DMS 273 (cell line): ENCODE measurements around the gene ANO2.
A peak's percentile ranks its signal among the peaks of the same experiment; 100 is the strongest.

Source experiments
- DNase-seq: peaks from one replicate; lab custom pipeline; 2025; ENCODE audit not compliant: unreplicated experiment; lab: John Stamatoyannopoulos, UW

Gene ANO2

DNA sequence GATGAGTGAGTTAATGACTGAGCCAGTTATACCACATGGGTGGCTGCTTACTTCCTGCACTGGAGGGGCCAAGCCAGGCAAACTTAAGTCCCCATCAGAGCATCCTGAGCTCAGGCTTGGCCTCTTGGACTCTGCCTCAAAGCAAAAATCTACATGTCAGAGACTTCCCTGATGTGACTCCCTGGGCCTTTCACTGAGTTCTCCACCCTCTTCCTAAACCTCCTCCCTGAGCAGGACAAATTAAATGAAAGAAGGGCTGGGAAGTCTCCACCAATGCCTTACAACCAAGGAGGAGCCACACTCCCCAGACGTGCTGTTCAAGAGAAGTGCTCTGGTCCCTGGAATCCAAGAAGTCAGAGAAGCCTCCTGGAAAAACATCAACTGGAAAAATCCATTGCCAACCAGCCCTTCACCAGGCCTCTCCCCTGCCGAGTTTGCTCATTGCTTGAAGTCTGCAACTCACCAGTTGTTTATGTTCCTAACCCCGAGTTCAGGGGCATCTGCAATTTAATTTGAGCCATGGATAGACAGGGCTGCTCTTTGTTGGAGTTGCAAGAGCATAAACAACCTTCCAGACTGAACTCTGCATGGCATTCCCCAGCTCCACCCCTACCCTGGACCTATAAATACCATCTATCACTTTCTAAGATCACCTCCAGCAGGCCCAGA lies 160.5 kb downstream of the ANO2 start:
- DNase-seq = no peak

DNA sequence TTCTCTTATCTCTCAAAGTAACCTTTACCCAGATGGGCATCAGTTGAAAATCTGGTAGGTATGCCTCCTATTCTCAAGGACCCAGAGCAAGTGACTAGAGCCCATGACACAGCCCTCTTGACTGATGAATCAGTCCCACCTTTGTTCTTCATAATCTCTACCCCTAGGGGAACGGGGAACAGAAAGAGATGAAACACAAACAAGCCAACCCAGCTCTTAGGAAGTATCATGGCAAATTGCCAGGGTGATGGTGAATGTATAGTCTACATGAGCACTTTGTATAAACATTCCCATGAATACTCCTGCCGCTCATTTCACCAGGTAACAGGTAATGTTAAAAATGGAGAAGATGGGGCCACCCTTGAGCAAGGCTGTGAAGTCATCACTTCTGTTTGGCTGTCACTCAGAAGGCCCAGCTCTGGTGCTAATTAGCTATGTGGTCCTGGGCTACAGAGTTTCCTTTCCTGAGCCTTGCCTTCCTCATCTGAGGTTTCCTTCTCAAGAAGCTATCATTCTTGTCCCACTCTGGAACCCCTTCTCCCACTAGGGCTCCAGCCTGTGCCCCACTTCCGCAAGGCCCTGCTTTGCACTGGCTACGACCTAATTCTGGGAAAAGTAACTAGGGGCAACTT lies 161.7 kb downstream of the ANO2 start:
- no peak for DNase-seq

DNA sequence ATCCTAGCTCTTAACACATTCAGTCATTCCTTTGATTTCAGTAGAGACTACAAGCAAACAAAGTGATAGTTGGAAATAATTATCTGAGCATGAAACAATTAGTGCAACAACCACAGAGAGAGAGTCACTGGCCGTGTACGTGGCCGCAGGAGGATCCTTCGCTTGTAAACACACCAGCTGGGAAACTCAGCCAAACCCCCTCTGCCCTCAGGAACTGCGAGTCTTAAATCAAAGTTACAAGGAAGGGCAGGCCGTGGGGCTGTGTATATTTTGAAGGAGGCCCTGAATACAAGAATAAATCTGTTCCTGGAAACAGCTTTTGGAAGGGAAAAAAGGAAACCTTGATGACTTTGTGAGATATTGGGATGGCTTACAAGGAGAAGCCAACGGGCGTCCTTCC lies 164.5 kb downstream of the ANO2 start:
- no peak for DNase-seq

GRCh38 chr12:5779401-5779800 lies 165.7 kb downstream of the ANO2 start:
- no peak for DNase-seq

GRCh38 chr12:5778821-5779220 lies 166.2 kb downstream of the ANO2 start:
- no peak for DNase-seq

GRCh38 chr12:5777451-5777850 lies 167.6 kb downstream of the ANO2 start:
- DNase-seq = no peak

GRCh38 chr12:5776091-5776490 lies 169.0 kb downstream of the ANO2 start:
- no peak for DNase-seq

- DNase-seq = no peak
Measured at GRCh38 chr12:5773550-5773949, 171.5 kb downstream of the ANO2 start.

DNA sequence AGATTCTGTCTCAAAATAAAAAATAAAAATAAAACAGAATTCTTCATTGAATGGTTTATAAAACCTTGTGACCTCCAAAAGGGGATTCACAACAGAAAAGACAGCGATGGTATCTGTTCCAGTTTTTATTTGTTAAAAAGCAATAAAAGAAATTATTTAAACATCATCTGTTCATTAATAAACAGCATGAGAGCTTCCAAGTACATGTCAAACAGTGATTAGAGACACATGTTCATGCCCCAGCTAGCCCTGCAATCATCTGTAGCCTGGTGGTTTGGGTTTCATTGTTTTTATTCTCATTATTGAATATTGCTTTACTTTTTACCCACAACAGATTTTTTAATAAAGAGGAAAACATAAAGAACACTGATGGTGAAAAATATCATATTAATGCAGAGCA lies 173.3 kb downstream of the ANO2 start:
- no peak for DNase-seq

- DNase-seq = no peak
Measured at GRCh38 chr12:5770727-5771126, 174.3 kb downstream of the ANO2 start.

DNA sequence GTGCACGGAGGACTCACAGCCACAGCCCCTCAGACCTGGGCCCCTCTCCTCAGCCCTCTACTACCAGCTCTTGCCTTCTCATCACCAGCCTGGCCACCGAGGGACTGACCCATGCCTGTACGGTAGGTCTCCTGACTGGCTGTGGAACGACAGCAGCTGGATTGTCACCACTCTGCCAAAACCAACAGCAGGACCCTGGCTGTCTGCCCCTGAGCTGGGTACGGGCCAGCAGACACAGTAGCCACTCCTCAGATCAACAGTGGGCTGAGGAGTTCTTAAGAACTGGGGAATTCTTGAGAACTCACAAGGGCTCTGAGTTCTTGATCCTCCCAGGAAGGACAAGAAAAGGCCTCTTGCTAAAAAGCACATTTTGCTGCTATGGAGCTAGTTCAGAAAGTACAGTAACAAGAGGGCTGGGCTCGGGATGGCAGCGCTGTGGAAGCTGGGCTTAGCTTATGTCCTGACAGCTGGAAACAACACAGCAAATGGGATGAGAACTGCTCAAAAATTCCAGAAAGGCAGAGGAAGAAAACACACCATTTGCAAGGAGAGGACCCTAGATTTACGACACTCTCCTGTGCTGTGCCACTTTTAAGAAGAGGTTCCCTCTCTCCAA lies 176.4 kb downstream of the ANO2 start:
- DNase-seq = no peak

DNA sequence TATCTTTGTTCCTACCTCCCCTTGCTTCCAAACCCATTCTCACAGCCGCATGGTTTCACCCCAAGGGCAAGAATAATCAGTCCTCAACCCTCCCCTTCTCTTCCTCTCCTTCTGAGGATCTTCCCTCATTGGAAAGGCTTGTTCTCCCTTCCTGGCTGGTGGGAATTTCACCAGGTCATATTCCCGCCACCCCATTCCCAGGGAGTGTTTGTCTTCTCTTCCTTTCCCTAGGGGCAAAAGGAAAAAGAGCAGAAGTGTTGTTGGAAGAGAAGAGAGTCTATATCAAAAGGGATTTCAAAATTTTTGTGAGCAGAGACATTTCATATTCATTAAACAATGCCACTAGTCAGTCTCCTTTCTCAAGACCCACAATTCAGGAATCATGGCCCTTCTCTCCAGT lies 176.9 kb downstream of the ANO2 start:
- DNase-seq = no peak

DNA sequence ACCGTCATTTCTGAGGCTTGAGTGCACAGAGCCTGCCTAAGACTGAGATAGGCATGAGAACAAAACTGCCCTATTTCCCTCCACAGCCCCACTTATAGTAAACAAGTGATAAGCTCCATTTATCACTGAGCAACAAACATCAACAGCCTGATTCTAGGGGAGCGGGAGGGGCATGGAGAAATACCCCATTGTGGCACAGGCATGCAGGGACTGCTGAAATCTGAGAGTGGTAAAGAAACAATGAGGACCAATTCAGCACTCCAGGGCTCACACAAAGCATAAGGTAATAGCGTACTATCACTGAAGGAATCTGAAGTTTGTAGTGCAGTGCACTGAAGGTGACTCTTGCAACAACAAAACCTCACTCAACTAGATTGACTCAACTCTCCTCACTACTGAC lies 186.7 kb downstream of the ANO2 start:
- DNase-seq = no peak

GRCh38 chr12:5756338-5756842 lies 188.7 kb downstream of the ANO2 start:
- no peak for DNase-seq

DNA sequence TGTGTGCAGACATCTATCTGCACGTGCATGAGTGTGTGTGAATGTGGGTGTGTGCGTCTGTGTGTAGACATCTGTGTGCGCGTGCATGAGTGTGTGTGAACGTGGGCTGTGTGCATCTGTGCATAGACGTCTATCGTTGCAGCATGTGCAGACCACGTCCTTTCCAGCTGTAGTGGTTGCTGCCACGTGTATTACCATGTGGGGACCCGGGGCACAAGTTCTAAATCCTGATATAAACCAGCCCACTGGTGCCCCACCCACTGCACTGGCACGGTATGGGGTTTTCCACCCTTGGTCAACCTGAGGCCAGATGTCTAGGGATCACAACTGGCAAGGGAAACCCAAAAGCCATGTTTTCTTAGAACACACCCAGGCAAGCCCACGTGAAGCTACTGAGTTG lies 197.0 kb downstream of the ANO2 start:
- DNase-seq = no peak

DNA sequence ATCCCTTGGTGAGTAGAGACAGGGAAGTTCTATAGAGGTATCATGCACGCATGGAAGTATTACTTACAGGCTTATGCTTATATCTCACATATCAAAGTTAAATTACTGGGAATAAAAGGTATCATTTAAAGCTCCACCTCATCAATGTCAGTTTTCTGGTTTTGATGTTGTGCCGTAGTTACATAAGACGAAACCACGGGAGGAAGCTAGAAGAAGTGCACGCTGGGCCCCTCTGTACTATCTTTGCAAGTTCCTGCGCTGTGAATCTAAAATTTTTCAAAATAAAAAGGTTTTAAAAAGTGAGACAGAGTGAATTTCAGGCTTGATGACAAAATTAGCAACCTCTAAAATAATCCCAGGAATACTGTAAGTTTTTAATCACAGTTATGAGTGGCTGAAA lies 198.1 kb downstream of the ANO2 start:
- no peak for DNase-seq

DNA sequence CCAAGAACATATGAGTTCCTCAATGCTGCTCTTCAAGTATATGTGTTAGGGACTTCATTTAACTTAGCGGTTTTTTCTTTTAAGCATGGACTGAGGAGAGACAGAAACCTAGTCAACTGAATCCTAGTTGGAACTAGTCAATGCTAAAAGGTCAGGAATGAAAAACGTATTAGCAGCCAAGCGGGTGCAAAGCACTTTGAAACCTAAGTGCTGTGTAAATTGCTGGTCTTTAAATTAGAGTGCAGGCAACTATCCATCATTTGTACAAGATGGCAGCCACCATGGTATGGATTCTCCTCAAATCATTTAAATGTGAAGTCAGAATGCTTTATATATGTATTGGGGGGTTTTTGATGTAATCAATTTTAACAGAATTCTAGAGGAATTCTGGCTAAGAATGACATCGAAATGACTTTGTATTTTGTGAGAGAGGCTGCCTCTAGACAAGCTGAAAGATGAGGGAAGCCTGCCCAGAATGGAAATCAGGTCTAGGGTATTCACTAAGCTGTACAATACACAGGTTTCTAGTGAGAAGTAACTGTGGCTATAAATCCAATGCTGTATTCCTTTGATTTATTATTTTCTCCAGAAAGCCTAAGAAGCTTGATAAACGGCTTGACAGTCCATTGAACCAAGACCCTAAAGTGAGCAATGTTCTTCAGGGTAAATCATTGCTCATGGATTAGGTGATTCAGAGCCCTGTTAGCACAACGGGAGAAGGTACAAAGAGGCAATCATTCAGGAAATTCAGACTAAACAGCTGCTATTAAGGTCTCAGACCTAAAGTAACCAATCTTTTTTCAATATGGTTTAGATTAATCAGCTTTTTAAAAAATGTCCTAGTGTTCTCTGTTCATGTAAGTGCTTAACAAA lies 198.8 kb downstream of the ANO2 start:
- no peak for DNase-seq

GRCh38 chr12:5745251-5745888 lies 199.7 kb downstream of the ANO2 start:
- peak; percentile 55 for DNase-seq

GRCh38 chr12:5742258-5742657 lies 202.8 kb downstream of the ANO2 start:
- DNase-seq = no peak

DNA sequence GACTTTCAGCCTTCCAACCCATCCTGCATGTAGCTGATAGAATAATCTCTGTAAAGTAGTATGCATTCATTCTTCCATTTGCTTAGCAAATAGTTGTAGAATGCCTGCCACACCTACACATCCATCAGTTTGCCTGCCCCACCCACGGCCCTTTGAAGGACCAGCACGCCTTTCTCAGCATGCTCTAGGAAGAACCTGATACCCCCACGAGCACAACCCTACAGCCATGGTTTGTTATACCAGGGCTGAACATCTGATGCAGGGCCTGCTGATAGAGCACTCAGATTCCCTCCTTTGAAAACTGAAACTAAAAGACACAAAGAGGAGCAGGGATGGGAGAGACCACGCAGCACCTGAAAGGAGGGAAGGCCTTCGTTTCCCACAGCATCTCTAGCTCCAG lies 205.1 kb downstream of the ANO2 start:
- DNase-seq = no peak

DNA sequence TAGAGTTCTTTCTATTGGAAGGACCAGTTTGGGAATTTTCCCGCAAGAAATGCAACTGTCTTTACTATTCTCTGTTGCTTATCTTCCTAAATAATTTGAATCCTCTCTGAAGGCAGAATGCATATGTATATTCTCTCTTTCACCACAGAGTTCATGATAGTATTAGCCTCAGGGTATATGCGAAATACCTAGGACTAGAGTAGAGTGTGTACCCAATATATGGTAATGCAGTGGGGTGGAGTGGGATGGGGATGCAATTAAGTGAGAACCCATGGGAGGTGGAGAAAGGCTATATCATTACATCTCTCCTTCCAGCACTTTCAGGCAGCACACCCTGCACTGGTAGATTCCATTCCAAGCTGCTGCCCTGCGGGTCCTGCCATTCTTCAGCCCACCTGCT lies 207.3 kb downstream of the ANO2 start:
- DNase-seq = no peak
